SK-N-SH (cell line): ENCODE measurements around the gene BRI3. TPM values are rescaled to one million over a fixed set of nuclear protein-coding genes. Genes with fewer than 3 reads are reported as not detected.

ENCODE experiments used
- CTCF ChIA-PET: fragments of 300-600, 350-600 bp; formaldehyde crosslinking; extraction: SDS; loops from one replicate; lab custom pipeline; 2021; lab: Yijun Ruan, JAX
- POLR2A ChIA-PET: fragments of 350-600 bp; sonication (Branson Sonifier 250); formaldehyde crosslinking; extraction: SDS; loops from one replicate; lab custom pipeline; 2020; ENCODE audit warnings: antibody characterized with exemption, inconsistent platforms; lab: Yijun Ruan, JAX
- DNase-seq: peaks from one replicate; pipeline ENCODE4 v3.0.0; 2012
- H2AFZ ChIP-seq: fragments of 200-600 bp; sonication (generic); 2 replicates; pipeline ENCODE4 v1.8.1; 2016; ENCODE audit warnings: antibody characterized with exemption, mild to moderate bottlenecking, low read depth
- H3F3A ChIP-seq: fragments of 200-600 bp; sonication (generic); replicated peaks from 2 replicates; pipeline ENCODE3; 2016; ENCODE audit warnings: antibody characterized with exemption, mild to moderate bottlenecking; ENCODE audit not compliant: insufficient read depth
- H3K27ac ChIP-seq, 2 experiments: fragments of 200-500 bp in 1 of 2; fragments of 200-600 bp in 1 of 2; sonication (Bioruptor generic) in 1 of 2; sonication (generic), shearing (Covaris generic) in 1 of 2; 2 replicates each; pipeline versions ENCODE4 v1.5.1 to v1.6.1; 2014 to 2016; ENCODE audit warnings: low read depth in 2 of 2, inconsistent platforms in 1 of 2, low read length in 1 of 2, mild to moderate bottlenecking in 1 of 2, mixed read lengths in 1 of 2
- H3K27me3 ChIP-seq: fragments of 200-600 bp; sonication (generic), shearing (Covaris generic); 2 replicates; pipeline ENCODE4 v1.6.1; 2016; ENCODE audit warnings: mixed run types; ENCODE audit not compliant: insufficient read depth
- H3K36me3 ChIP-seq, 2 experiments: fragments of 200-500 bp in 1 of 2; fragments of 200-600 bp in 1 of 2; sonication (Bioruptor generic) in 1 of 2; sonication (generic) in 1 of 2; replicated peaks in 1 of 2; 2 replicates each; pipeline versions ENCODE3 to v1.5.1; 2014 to 2016; ENCODE audit warnings: low read length in 1 of 2, mild to moderate bottlenecking in 1 of 2; ENCODE audit not compliant: insufficient read depth in 2 of 2, control insufficient read depth in 1 of 2
- H3K4me1 ChIP-seq, 2 experiments: fragments of 200-500 bp in 1 of 2; fragments of 200-600 bp in 1 of 2; sonication (Bioruptor generic) in 1 of 2; sonication (generic), shearing (Covaris generic) in 1 of 2; 2 replicates each; pipeline versions ENCODE4 v1.5.1 to v1.6.1; 2014 to 2016; ENCODE audit warnings: low read depth in 1 of 2, low read length in 1 of 2, mixed run types in 1 of 2; ENCODE audit not compliant: insufficient read depth in 2 of 2, control insufficient read depth in 1 of 2
- H3K4me2 ChIP-seq: fragments of 200-600 bp; sonication (generic), shearing (Covaris generic); 2 replicates; pipeline ENCODE4 v1.6.1; 2017; ENCODE audit warnings: mixed run types
- H3K4me3 ChIP-seq, 2 experiments: fragments of 200-500 bp in 1 of 2; fragments of 200-600 bp in 1 of 2; sonication (Bioruptor generic) in 1 of 2; sonication (generic), shearing (Covaris generic) in 1 of 2; 2 replicates each; pipeline versions ENCODE4 v1.5.1 to v1.8.1; 2014 to 2016; ENCODE audit warnings: low read depth in 2 of 2, inconsistent platforms in 1 of 2, low read length in 1 of 2, mild to moderate bottlenecking in 1 of 2, mixed read lengths in 1 of 2, moderate library complexity in 1 of 2
- H3K79me2 ChIP-seq: fragments of 200-600 bp; sonication (generic); 2 replicates; pipeline ENCODE4 v1.8.1; 2017; ENCODE audit warnings: mild to moderate bottlenecking; ENCODE audit not compliant: insufficient read depth
- H3K9ac ChIP-seq: fragments of 200-600 bp; sonication (generic); 2 replicates; pipeline ENCODE4 v1.6.1; 2017; ENCODE audit warnings: mixed run types
- H3K9me2 ChIP-seq: fragments of 200-600 bp; sonication (generic); 2 replicates; pipeline ENCODE4 v1.6.1; 2017; ENCODE audit warnings: mixed run types
- H3K9me3 ChIP-seq: fragments of 200-600 bp; sonication (generic); 2 replicates; pipeline ENCODE4 v1.6.1; 2017; ENCODE audit warnings: mixed run types, mild to moderate bottlenecking, moderate library complexity
- H4K20me1 ChIP-seq: fragments of 200-600 bp; sonication (generic); 2 replicates; pipeline ENCODE4 v1.6.1; 2017; ENCODE audit warnings: mild to moderate bottlenecking, mixed run types; ENCODE audit not compliant: insufficient read depth
- EZH2phosphoT487 ChIP-seq: fragments of 200-600 bp; sonication (generic); IDR thresholded peaks from 2 replicates; pipeline ENCODE4 v1.6.1; 2017; ENCODE audit warnings: low read depth, mixed run types, mild to moderate bottlenecking, antibody characterized with exemption, moderate library complexity, borderline replicate concordance
- FOXM1 ChIP-seq: IDR thresholded peaks from 2 replicates; pipeline ENCODE4 v1.4.0; 2012; ENCODE audit warnings: low read depth, mild to moderate bottlenecking
- GABPA ChIP-seq: IDR thresholded peaks from 2 replicates; pipeline ENCODE4 v1.4.0; 2012; ENCODE audit warnings: low read depth, mild to moderate bottlenecking
- MEF2A ChIP-seq: IDR thresholded peaks from 2 replicates; pipeline ENCODE4 v1.4.0; 2012; ENCODE audit warnings: low read depth, borderline replicate concordance
- PBX3 ChIP-seq: IDR thresholded peaks from 2 replicates; pipeline ENCODE4; 2012
- RCOR1 ChIP-seq: fragments of 150-350 bp; IDR thresholded peaks from 2 replicates; pipeline ENCODE4 v1.6.1; 2017; ENCODE audit warnings: antibody characterized with exemption, low read length
- REST ChIP-seq: IDR thresholded peaks from 2 replicates; pipeline ENCODE4 v1.6.1; 2012; ENCODE audit warnings: mild to moderate bottlenecking, low read depth, low read length, moderate library complexity
- SIN3A ChIP-seq: IDR thresholded peaks from 2 replicates; pipeline ENCODE4 v1.6.1; 2012; ENCODE audit warnings: low read depth, mild to moderate bottlenecking, low read length, moderate library complexity, borderline replicate concordance
- SMC3 ChIP-seq: IDR thresholded peaks from 2 replicates; pipeline ENCODE4 v1.6.1; 2012; ENCODE audit warnings: low read depth, low read length, improper control_type of control experiment
- TCF12 ChIP-seq: IDR thresholded peaks from 2 replicates; pipeline ENCODE4 v1.4.0; 2012
- TEAD4 ChIP-seq: IDR thresholded peaks from 2 replicates; pipeline ENCODE4 v1.4.0; 2012; ENCODE audit warnings: mild to moderate bottlenecking, borderline replicate concordance; ENCODE audit not compliant: insufficient read depth
- USF2 ChIP-seq: fragments of 150-350 bp; IDR thresholded peaks from 2 replicates; pipeline ENCODE4 v1.6.1; 2017; ENCODE audit warnings: antibody characterized with exemption, low read length, low read depth, borderline replicate concordance
- ZBTB33 ChIP-seq: IDR thresholded peaks from 2 replicates; pipeline ENCODE4 v1.4.0; 2012; ENCODE audit warnings: low read depth, borderline replicate concordance
- WGBS: methylation state at CpG from one replicate; pipeline ENCODE4 v1.1.6; 2017; ENCODE audit warnings: low lambda C conversion rate; 5-methylcytosine and 5-hydroxymethylcytosine counted together
- polyA plus RNA-seq, 3 experiments: library from polyadenylated mRNA; depleted of rRNA; stranded (reverse); fragments of >200 nt; gene quantifications; 2 replicates each; pipeline ENCODE4 v1.2.3, GENCODE V29; 2012

Gene BRI3
- polyA plus RNA-seq, 1 of the 3 experiments (the other 2 are of a cell fraction), result 128 TPM

- TF ChIP-seq MEF2A (no peak), FOXM1 (no peak)
Observed at GRCh38 chr7:98319176-98319575, 37.7 kb downstream of the BRI3 start (continued).

GRCh38 chr7:98321301-98321700 lies 39.8 kb downstream of the BRI3 start:
- H3K79me2 ChIP-seq, result no peaks in the 10 kb centered on the region
- TF ChIP-seq SIN3A (no peak), PBX3 (no peak), EZH2phosphoT487 (no peak), ZBTB33 (no peak), RCOR1 (no peak), GABPA (no peak), REST (no peak), TCF12 (no peak), SMC3 (no peak), MEF2A (no peak), TEAD4 (no peak), USF2 (no peak)
- no peak overlapping the region for H3K27ac ChIP-seq
- no peaks in the 10 kb centered on the region for H3F3A ChIP-seq
- no peak overlapping the region for H3K9ac ChIP-seq
- H3K4me2 ChIP-seq, result no peak overlapping the region
- H3K27me3 ChIP-seq, result no peaks in the 10 kb centered on the region
- H3K9me2 ChIP-seq, result no peaks in the 10 kb centered on the region
- 77% methylated on average over 10 of the region's 10 CpGs for WGBS
- no peak overlapping the region for H3K4me3 ChIP-seq
- DNase-seq, result no peak
- CTCF ChIA-PET, result interaction anchor here (1.2 to 1.3 kb wide), 2 partner anchors 8 to 55 kb away, joined by 3 read pairs; no protein-coding TSS in a partner anchor
- H4K20me1 ChIP-seq, result no peaks in the 10 kb centered on the region
- no peak overlapping the region for H2AFZ ChIP-seq
- POLR2A ChIA-PET, result no interaction called here
- H3K36me3 ChIP-seq, result no peaks in the 10 kb centered on the region
- no peaks in the 10 kb centered on the region for H3K9me3 ChIP-seq
- H3K4me1 ChIP-seq, result no peaks in the 10 kb centered on the region; a peak in 1 of 4 replicates
